Measurements from ENCODE around the gene THOC1.

- TF ChIP-seq CTCF (IDR thresholded peaks at IDR 0.05) (no peak), POLR2A (IDR thresholded peaks at IDR 0.05) (no peak)
Measured at GRCh38 chr18:305003-305501, 37.2 kb upstream of the THOC1 start.
